SK-N-DZ (cell line): Measurements from ENCODE around the gene NISCH.
"Not testable (repeated sequence)": the region's sequence is repeated elsewhere in the genome, so short reads cannot be mapped to it uniquely, and the experiment has no call there.

Experiments used
- DNase-seq: peaks from one replicate; pipeline ENCODE4 v3.0.0-alpha.2; 2015; ENCODE audit warnings: low spot score

NISCH gene

GRCh38 chr3:52525680-52526561 lies 70.5 kb downstream of the NISCH start:
- no peak for DNase-seq

- not testable (repeated sequence) for DNase-seq
Measured at GRCh38 chr3:52526671-52527038, 71.3 kb downstream of the NISCH start.

- DNase-seq: no peak
Measured at GRCh38 chr3:52527039-52527731, 71.8 kb downstream of the NISCH start.

GRCh38 chr3:52527732-52528585 lies 72.6 kb downstream of the NISCH start:
- DNase-seq: no peak

GRCh38 chr3:52528586-52529375 lies 73.4 kb downstream of the NISCH start:
- DNase-seq: no peak

DNA sequence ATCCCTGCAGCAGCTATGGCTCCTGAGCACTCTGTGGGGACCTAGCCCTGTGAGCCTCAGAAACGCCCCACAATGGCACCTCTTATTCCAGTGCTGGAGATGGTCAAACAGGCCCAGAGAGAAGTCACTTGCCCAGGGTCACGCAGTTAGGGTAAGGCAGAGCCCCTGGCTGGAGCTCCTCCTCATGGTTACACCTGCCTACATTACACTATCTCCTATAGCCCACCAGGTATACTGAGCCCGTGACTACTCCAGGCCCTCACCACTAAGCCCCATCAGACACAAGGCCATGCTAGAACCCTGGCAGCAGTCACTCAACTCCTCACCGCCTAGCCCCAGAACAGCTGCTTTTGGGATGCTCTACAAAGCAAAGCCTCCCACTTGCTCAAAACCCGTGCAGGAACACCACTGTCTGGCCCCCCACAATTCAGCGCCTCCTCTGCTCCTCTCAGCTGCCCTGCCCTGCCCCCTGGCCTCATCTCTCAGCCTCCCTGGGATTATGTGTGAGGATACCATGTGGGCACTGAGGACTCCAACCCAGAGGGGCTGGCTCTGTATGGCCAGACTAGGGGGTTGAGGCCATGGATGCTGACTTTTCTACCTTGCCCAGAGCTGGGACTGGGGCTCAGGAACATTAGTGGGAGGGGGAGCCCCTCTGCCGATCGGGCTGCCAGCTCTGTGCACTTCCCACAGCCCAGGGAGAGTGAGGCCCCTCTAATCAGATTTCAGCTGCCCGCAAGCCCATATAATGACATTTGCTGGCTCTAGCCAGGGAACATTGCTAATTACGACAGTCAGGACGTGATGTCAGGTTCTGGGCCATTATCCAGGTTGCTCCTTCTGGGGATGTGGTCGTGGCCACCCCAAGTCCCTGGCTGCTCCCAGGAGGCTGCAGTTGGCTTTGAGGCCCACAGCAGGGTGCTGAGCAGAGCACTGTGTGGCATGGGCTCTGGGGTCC lies 74.3 kb downstream of the NISCH start:
- DNase-seq: peak; percentile 90

DNA sequence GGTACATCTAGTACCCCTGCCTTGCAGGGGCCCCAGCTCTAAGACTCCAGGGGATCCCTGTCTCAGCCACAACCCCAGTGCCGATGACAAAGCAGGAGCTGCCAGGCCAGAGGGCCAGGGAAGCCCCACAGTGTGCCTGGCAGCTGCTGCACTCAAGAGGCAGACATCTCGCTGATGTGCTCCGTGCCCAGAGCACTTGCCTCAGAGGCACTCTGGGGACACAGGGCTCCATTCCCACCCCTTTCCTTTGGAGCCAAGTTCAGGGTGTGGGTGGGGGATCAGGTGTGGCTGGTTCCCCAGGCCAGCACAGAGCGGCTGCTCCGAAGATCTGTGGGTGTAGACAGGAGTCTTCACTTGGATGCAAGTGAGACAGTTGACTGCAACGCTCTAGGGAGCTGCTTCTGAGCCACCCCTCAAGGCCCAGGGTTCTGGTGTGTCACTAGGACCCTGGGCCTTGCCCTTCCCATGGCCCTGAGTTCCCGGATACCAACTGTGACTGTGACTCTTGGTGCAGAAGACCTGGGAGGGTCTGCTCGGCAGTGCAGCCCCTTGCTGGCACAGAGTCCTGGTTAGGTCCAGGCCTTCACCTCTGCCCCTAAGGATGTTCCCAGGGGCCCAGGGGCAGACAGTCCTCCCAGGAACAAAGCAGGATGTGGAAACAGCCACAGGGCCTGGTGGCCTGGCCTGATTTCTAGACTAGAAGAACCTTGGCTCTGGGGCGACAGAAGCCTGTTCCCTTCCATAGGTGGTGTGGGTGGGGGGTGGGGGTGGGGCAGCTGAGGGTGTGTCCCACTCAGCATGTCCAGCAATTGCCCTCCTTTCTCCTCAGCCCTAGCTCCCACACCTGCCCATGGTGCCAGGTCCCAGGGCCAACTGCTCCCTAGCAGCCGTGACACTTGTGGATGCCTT lies 75.8 kb downstream of the NISCH start:
- DNase-seq: no peak

- no peak for DNase-seq
Measured at GRCh38 chr3:52531860-52532516, 76.6 kb downstream of the NISCH start.

- DNase-seq: no peak
Measured at GRCh38 chr3:52532517-52532837, 77.1 kb downstream of the NISCH start.

DNA sequence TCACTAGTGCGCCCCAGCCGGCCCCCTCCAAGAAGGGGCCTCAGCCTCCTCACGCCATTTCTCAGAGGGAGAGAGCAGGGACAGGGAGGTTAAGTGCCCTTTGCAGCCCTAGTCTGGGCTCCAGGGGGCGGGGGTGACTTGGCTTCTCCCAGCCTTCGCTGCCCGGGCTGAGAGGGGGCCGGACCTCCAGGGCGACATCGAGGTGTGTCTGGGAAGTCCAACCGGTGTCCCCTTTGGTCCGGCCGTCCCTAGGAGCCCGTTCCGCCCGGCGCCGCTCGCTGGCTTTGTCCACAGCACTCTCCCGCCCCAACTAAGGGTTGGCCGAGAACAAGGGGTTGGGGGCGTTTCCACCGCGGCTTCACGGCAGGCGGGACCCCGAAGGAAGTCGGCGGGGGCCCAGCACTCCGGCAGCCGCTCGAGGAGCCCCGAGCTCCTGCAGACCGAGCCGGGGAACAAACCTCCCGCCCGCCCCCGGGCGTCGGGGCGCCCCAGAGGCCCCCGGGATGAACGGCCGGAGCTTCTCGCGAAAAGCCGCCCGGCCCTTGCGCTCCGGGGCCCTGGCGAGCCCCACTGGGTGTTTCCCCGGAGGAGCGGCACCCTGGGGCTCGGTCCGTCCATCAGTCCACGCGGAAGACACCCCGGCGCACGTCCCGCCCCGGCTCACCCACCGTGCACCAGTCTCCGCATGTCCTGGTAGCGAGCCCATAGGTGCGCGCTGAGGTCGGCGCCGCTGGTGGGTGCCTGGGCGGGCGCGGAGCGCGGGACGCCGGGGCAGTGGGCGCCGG lies 77.6 kb downstream of the NISCH start:
- no peak for DNase-seq

DNA sequence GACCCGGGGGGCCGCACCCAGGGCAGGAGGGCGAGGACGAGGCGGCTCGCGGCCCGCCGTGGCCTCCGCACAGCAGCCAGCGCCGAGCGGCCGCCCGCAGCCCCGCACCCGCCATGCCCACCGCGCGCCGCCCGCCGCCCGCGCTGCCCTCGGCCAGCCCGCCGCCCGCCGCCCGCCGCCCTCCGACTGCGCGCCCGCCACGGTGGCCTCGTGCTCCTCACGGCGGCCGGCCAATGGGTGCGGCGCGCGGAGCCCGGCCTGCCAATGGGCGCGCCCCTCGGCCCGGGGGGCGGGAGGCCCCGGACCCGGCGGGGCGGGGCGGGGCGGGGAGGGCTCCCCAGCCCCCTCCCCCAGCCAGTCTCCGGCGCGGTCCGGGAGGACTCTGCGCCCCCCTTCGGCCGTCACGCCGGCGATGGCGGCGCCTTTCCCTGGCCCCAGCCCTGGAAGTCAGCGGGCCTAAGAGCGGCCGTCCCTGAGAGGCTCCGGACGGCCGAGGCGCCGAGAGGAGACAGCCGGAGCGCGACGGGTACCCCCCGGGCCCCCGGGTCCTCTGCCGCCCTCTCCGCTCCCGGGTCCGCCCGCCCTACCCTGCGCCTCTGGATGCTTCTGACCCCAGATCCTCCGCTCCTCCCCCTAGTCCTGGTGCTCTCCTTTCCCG lies 78.3 kb downstream of the NISCH start, which contains the start of gene NT5DC2:
Gene NT5DC2, minus strand, starts transcription at position 235 of the 658 bp plus-strand sequence. Its CDS starts 120 bp downstream, at position 115.
- DNase-seq: peak; percentile 72

DNA sequence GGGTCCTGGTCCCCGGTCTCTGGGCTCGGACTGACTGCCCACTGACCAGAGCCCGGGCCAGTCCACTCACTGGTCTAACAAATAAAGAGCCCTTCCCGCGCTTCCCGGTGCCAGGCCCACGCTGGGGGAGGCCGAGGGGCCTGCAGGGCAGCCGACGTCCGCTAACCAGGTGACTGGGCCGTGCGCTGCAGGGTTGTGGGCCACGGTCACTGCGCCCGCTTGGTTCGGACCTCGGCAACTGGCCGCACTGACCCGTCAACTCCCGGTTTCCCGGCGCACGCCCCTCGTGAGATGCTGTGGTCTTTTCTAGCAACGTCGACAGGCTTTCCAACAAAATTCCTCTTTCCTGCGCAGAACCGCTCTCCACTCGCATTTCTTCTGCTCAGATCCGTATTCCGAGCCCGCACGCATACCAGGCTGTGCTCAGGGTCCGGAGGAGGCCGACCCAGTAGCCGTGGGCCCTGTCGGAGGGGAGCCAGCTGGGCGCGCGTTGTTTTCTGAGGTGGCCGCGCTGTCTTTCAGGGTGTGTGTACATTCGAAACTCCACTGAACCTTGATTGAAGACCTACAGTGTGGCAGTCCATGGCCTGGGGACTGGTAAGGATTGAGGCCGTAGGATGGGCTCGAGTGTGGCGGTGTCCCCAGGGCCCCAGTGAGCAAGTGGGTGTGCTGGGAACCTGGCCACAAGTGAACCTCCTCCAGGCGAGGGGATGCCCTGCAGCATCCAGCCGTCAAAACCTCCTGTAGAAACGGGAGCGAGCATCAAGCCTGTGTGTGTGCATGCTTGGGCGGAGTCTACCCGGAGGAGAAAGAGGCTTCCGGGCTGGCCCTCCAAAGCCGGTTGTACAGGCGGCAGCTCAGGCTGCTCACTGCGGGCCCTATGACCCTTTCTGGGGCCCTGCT lies 79.1 kb downstream of the NISCH start:
- DNase-seq: peak; percentile 82

DNA sequence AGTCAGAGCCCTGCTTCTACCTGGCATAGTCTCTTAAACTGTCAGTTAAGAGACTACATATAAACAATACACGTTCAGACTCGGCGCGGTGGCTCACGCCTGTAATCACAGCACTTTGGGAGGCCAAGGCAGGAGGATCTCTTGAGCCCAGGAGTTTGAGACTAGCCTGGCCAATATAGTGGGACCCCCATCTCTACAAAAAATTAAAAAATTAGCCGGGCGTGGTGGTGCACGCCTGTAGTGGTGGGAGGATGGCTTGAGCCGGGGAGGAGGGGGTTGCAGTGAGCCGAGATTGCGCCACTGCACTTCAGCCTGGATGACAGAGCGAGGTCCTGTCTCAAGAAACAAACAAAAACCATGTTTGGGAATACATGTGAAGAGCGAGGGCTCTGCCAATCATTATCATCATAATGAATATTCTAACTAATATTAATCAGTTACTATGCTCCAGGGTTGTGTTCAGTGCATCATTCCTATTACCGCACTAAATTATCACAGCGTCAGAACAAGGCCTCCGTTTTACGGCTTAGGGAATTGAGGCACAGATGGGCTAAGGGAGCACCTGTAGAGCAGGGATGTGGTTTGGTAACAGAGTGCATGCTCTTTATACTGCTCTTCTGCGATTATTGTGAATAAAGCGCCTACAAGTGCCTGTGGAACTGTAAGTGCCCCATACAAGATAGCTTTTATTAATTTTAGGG lies 80.2 kb downstream of the NISCH start:
- DNase-seq: no peak

- no peak for DNase-seq
Measured at GRCh38 chr3:52536112-52536368, 80.6 kb downstream of the NISCH start.

GRCh38 chr3:52536369-52537164 lies 81.2 kb downstream of the NISCH start, which contains the start of gene UQCC5:
Gene UQCC5, plus strand, starts transcription at chr3:52536605. Its CDS starts 151 bp downstream, at chr3:52536756.
- peak; percentile 97 for DNase-seq
